ENCODE data around the gene ANKRD18B. TPM values are rescaled to one million over a fixed set of nuclear protein-coding genes. Genes with fewer than 3 reads are reported as not detected.
A peak's percentile ranks its signal among the peaks of the same experiment; 100 is the strongest.

ANKRD18B gene
- total and polyA plus RNA-seq, 9 of the 15 experiments (the other 6 are each of a cell fraction or from before 2014, with no cell fraction given) = 0.43 to 12.6 (median 1.8) TPM

DNA sequence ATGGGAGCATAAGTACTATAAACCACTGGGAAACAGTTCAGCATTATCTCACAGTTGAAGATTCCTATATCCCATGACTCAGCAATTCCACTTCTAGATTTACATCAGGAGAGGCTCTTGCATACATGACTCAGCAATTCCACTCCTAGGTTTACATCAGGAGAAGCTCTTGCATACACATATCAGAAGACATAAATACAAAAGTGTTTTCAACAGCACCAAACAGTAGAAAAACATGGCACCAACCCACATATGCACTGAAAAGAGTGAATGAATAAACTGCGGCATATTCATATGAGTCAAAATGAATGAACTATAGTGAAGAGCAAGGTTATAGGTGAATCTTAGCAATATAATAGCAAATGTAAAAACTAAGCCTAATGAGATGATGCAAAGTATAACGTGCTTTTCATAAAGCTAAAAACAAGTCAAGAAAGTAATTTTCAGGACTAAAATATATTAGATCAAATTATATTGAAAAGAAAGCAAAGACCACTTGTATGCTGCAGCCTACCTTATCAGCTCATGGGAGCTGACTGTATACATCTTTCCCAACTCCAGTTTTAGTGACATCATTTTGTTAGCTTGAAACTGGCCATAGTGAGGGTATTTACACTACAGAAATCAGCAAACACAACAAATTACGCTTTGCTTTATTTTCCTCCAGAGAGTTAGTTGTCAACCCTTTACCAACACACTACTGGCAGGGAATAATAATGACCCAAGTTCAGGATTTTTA is 95.8 kb downstream of the ANKRD18B start (continued):
- TF ChIP-seq, protein P1, sequence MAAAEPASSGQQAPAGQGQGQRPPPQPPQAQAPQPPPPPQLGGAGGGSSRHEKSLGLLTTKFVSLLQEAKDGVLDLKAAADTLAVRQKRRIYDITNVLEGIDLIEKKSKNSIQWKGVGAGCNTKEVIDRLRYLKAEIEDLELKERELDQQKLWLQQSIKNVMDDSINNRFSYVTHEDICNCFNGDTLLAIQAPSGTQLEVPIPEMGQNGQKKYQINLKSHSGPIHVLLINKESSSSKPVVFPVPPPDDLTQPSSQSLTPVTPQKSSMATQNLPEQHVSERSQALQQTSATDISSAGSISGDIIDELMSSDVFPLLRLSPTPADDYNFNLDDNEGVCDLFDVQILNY (CRISPR knock-in tag; IDR thresholded peaks at IDR 0.05) = no peak
- TF ChIP-seq, protein P2, sequence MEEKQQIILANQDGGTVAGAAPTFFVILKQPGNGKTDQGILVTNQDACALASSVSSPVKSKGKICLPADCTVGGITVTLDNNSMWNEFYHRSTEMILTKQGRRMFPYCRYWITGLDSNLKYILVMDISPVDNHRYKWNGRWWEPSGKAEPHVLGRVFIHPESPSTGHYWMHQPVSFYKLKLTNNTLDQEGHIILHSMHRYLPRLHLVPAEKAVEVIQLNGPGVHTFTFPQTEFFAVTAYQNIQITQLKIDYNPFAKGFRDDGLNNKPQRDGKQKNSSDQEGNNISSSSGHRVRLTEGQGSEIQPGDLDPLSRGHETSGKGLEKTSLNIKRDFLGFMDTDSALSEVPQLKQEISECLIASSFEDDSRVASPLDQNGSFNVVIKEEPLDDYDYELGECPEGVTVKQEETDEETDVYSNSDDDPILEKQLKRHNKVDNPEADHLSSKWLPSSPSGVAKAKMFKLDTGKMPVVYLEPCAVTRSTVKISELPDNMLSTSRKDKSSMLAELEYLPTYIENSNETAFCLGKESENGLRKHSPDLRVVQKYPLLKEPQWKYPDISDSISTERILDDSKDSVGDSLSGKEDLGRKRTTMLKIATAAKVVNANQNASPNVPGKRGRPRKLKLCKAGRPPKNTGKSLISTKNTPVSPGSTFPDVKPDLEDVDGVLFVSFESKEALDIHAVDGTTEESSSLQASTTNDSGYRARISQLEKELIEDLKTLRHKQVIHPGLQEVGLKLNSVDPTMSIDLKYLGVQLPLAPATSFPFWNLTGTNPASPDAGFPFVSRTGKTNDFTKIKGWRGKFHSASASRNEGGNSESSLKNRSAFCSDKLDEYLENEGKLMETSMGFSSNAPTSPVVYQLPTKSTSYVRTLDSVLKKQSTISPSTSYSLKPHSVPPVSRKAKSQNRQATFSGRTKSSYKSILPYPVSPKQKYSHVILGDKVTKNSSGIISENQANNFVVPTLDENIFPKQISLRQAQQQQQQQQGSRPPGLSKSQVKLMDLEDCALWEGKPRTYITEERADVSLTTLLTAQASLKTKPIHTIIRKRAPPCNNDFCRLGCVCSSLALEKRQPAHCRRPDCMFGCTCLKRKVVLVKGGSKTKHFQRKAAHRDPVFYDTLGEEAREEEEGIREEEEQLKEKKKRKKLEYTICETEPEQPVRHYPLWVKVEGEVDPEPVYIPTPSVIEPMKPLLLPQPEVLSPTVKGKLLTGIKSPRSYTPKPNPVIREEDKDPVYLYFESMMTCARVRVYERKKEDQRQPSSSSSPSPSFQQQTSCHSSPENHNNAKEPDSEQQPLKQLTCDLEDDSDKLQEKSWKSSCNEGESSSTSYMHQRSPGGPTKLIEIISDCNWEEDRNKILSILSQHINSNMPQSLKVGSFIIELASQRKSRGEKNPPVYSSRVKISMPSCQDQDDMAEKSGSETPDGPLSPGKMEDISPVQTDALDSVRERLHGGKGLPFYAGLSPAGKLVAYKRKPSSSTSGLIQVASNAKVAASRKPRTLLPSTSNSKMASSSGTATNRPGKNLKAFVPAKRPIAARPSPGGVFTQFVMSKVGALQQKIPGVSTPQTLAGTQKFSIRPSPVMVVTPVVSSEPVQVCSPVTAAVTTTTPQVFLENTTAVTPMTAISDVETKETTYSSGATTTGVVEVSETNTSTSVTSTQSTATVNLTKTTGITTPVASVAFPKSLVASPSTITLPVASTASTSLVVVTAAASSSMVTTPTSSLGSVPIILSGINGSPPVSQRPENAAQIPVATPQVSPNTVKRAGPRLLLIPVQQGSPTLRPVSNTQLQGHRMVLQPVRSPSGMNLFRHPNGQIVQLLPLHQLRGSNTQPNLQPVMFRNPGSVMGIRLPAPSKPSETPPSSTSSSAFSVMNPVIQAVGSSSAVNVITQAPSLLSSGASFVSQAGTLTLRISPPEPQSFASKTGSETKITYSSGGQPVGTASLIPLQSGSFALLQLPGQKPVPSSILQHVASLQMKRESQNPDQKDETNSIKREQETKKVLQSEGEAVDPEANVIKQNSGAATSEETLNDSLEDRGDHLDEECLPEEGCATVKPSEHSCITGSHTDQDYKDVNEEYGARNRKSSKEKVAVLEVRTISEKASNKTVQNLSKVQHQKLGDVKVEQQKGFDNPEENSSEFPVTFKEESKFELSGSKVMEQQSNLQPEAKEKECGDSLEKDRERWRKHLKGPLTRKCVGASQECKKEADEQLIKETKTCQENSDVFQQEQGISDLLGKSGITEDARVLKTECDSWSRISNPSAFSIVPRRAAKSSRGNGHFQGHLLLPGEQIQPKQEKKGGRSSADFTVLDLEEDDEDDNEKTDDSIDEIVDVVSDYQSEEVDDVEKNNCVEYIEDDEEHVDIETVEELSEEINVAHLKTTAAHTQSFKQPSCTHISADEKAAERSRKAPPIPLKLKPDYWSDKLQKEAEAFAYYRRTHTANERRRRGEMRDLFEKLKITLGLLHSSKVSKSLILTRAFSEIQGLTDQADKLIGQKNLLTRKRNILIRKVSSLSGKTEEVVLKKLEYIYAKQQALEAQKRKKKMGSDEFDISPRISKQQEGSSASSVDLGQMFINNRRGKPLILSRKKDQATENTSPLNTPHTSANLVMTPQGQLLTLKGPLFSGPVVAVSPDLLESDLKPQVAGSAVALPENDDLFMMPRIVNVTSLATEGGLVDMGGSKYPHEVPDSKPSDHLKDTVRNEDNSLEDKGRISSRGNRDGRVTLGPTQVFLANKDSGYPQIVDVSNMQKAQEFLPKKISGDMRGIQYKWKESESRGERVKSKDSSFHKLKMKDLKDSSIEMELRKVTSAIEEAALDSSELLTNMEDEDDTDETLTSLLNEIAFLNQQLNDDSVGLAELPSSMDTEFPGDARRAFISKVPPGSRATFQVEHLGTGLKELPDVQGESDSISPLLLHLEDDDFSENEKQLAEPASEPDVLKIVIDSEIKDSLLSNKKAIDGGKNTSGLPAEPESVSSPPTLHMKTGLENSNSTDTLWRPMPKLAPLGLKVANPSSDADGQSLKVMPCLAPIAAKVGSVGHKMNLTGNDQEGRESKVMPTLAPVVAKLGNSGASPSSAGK (IDR thresholded peaks at IDR 0.05) = no peak
- TF ChIP-seq ZNF586 (CRISPR knock-in tag; conservative IDR thresholded peaks at IDR 0.05) (no peak), ZNF263 (CRISPR knock-in tag; IDR thresholded peaks at IDR 0.05; ENCODE audit: borderline replicate concordance) (no peak), BRD9 (IDR thresholded peaks at IDR 0.05; ENCODE audit: low read depth, partially characterized antibody) (no peak), ZNF785 (CRISPR knock-in tag; IDR thresholded peaks at IDR 0.05) (no peak), ETV6 (IDR thresholded peaks at IDR 0.05; ENCODE audit: borderline replicate concordance in 1 of 2, low read depth in 2 of 2, low read length in 1 of 2) (no peak; a peak in 1 of 4 replicates), ETV6 (CRISPR knock-in tag; IDR thresholded peaks at IDR 0.05; ENCODE audit: borderline replicate concordance) (no peak), NCOA2 (IDR thresholded peaks at IDR 0.05; ENCODE audit: partially characterized antibody in 2 of 2) (no peak), MAFG (tag; conservative IDR thresholded peaks at IDR 0.05) (peak; percentile 100), POU5F1 (IDR thresholded peaks at IDR 0.05; ENCODE audit: borderline replicate concordance, low read depth, low read length, partially characterized antibody) (no peak), FUS (optimal IDR thresholded peaks at IDR 0.05; ENCODE audit: low read depth, low read length) (no peak), TGIF2 (CRISPR knock-in tag; IDR thresholded peaks at IDR 0.05) (no peak), TAF1 (IDR thresholded peaks at IDR 0.05; ENCODE audit: control insufficient read depth, extremely low read depth, insufficient read depth, low read length, severe bottlenecking) (no peak), HMG20B (CRISPR knock-in tag; IDR thresholded peaks at IDR 0.05) (no peak), TRIM24 (IDR thresholded peaks at IDR 0.05) (peak; percentile 63 to 80; a peak in 3 of 4 replicates)
